ENCODE data around the gene SASH1. TPM values are rescaled to one million over a fixed set of nuclear protein-coding genes. Genes with fewer than 3 reads are reported as not detected.

SASH1 gene
- total and polyA plus RNA-seq, 2 donors (not counting 3 experiments of a cell fraction or from before 2014, with no cell fraction given) = 18.5 to 103 TPM

GRCh38 chr6:148388521-148388920 is 45.9 kb downstream of the SASH1 start:
- H3K9me1 ChIP-seq (replicated peaks; ENCODE audit: control insufficient read depth, extremely low read depth, insufficient read depth, low read length) = no peaks in the 10 kb centered on the region
- peaks cover 81% of the 10 kb centered on the region for H3K79me2 ChIP-seq (ENCODE audit: control insufficient read depth, insufficient read depth, low read length)
- H3K9me3 ChIP-seq (replicated peaks; ENCODE audit: control insufficient read depth, insufficient read depth, low read length) = no peaks in the 10 kb centered on the region
- ChIA-PET CTCF (interaction anchor here (1.3 kb wide), 1 partner anchor 14 kb away, joined by 3 read pairs; no protein-coding TSS in a partner anchor), POLR2A (interaction anchor here (0.9 kb wide), 1 partner anchor 10 kb away, joined by 3 read pairs; no protein-coding TSS in a partner anchor)
- peaks cover 2 to 7% of the 10 kb centered on the region in 2 experiments for H3K36me3 ChIP-seq (ENCODE audit: control insufficient read depth in 2 of 2, extremely low read depth in 1 of 2, insufficient read depth in 2 of 2, low read length in 2 of 2)
- H3K4me2 ChIP-seq (ENCODE audit: insufficient read depth, low read length) = no peak overlapping the region
- dilution Hi-C loops (cut with MboI; ENCODE audit: extremely low pct_ligation_motif_present, low sequenced_read_pairs) = no loop called here
- intact Hi-C loops (cut with micrococcal nuclease) = no loop called here
- no peak overlapping the region for H3K9ac ChIP-seq (replicated peaks; ENCODE audit: extremely low read depth, insufficient read depth, low read length)
- BruUV-seq (replicated peaks) = no TSS peak
- H3K4me3 ChIP-seq (replicated peaks in 1 of 3; ENCODE audit: insufficient read depth in 1 of 3, low read depth in 1 of 3, low read length in 3 of 3) = no peak overlapping the region
- FAIRE-seq = no peak
- H2AFZ ChIP-seq (ENCODE audit: low read depth, low read length) = no peak overlapping the region
- no peak overlapping the region for H3K27ac ChIP-seq (ENCODE audit: insufficient read depth, low read depth, low read length)
- TF ChIP-seq POLR2AphosphoS5 (IDR thresholded peaks at IDR 0.05; ENCODE audit: insufficient read depth, low read depth, low read length) (no peak), MAX (IDR thresholded peaks at IDR 0.05; ENCODE audit: insufficient read depth, insufficient read length) (no peak), POLR2A (IDR thresholded peaks at IDR 0.05; ENCODE audit: low read depth, low read length) (no peak), EZH2 (IDR thresholded peaks at IDR 0.05; ENCODE audit: borderline replicate concordance, low read depth, low read length, severe bottlenecking) (no peak), GATA2 (IDR thresholded peaks at IDR 0.05; ENCODE audit: insufficient read depth, insufficient read length, low read depth, low read length) (no peak), CTCF (IDR thresholded peaks at IDR 0.05; ENCODE audit: extremely low read depth in 1 of 2, insufficient read depth in 1 of 2, low read depth in 1 of 2, low read length in 2 of 2) (no peak), MYC (IDR thresholded peaks at IDR 0.05; ENCODE audit: low read depth, low read length) (no peak), FOS (IDR thresholded peaks at IDR 0.05; ENCODE audit: borderline replicate concordance, insufficient read depth, low read length) (no peak), JUN (IDR thresholded peaks at IDR 0.05; ENCODE audit: borderline replicate concordance, insufficient read depth, insufficient read length, low read depth) (no peak)
- H3K4me1 ChIP-seq (ENCODE audit: control insufficient read depth, extremely low read depth, insufficient read depth, low read length) = no peaks in the 10 kb centered on the region
- no peaks in the 10 kb centered on the region for H4K20me1 ChIP-seq (replicated peaks; ENCODE audit: control insufficient read depth, extremely low read depth, insufficient read depth, low read length)
- no peak for DNase-seq (ENCODE audit: low read depth, low spot score)
- no peaks in the 10 kb centered on the region for H3K27me3 ChIP-seq (ENCODE audit: control insufficient read depth in 2 of 2, insufficient read depth in 2 of 2, low read length in 2 of 2)

All from endothelial cell of umbilical vein (primary cell).